DMS114 treated with DMSO at 0.1 percent for 48 hours (cell line): ENCODE measurements around the gene NFYA.

Experiments
- DNase-seq: peaks from one replicate; lab custom pipeline; 2025; ENCODE audit not compliant: unreplicated experiment; lab: John Stamatoyannopoulos, UW

The NFYA gene

GRCh38 chr6:41046084-41046483 lies 26.7 kb upstream of the NFYA start:
- no peak for DNase-seq

- no peak for DNase-seq
Measured at GRCh38 chr6:41047306-41047705, 25.5 kb upstream of the NFYA start.

GRCh38 chr6:41047745-41048732 lies 24.7 kb upstream of the NFYA start:
- DNase-seq: no peak

- no peak for DNase-seq
Measured at GRCh38 chr6:41049521-41049920, 23.3 kb upstream of the NFYA start.

GRCh38 chr6:41049955-41050354 lies 22.8 kb upstream of the NFYA start:
- no peak for DNase-seq

- DNase-seq: no peak
Measured at GRCh38 chr6:41050536-41050935, 22.2 kb upstream of the NFYA start.

- no peak for DNase-seq
Measured at GRCh38 chr6:41051873-41052272, 20.9 kb upstream of the NFYA start.

- DNase-seq: no peak
Measured at GRCh38 chr6:41053041-41053440, 19.7 kb upstream of the NFYA start, which contains the start of gene APOBEC2. TSS of gene APOBEC2 (plus strand) at chr6:41053202. CDS start at chr6:41053348, 146 bp downstream.

- DNase-seq: no peak
Measured at GRCh38 chr6:41054511-41054910, 18.3 kb upstream of the NFYA start.

- DNase-seq: no peak
Measured at GRCh38 chr6:41055149-41055548, 17.6 kb upstream of the NFYA start.

- DNase-seq: no peak
Measured at GRCh38 chr6:41056768-41057490, 15.8 kb upstream of the NFYA start.

- DNase-seq: no peak
Measured at GRCh38 chr6:41058783-41059181, 14.0 kb upstream of the NFYA start.

GRCh38 chr6:41059556-41059955 lies 13.2 kb upstream of the NFYA start:
- no peak for DNase-seq

GRCh38 chr6:41061196-41061726 lies 11.5 kb upstream of the NFYA start:
- DNase-seq: no peak

GRCh38 chr6:41062056-41062455 lies 10.7 kb upstream of the NFYA start:
- no peak for DNase-seq

- no peak for DNase-seq
Measured at GRCh38 chr6:41063884-41064285, 8.9 kb upstream of the NFYA start.

GRCh38 chr6:41064841-41065240 lies 7.9 kb upstream of the NFYA start:
- DNase-seq: no peak

GRCh38 chr6:41065550-41066026 lies 7.2 kb upstream of the NFYA start:
- no peak for DNase-seq

GRCh38 chr6:41066867-41067304 lies 5.9 kb upstream of the NFYA start:
- peak; percentile 71 for DNase-seq

GRCh38 chr6:41071501-41071922 lies 1.3 kb upstream of the NFYA start:
- peak; percentile 53 for DNase-seq
